Measurements from ENCODE around the gene WFDC6.

Gene WFDC6

GRCh38 chr20:45515147-45515913 lies 24.0 kb downstream of the WFDC6 start, which contains the start of gene SPINT3:
Gene SPINT3 (minus strand): TSS chr20:45515622. CDS start chr20:45515608, 14 bp downstream.
- DNase-seq (ENCODE audit: low spot score), result no peak

GRCh38 chr20:45510242-45510862 lies 28.9 kb downstream of the WFDC6 start:
- DNase-seq (ENCODE audit: low spot score), result no peak

- DNase-seq (ENCODE audit: low spot score), result no peak
Measured at GRCh38 chr20:45509091-45509490, 30.2 kb downstream of the WFDC6 start.

- DNase-seq (ENCODE audit: low spot score), result no peak
Measured at GRCh38 chr20:45508068-45508886, 31.0 kb downstream of the WFDC6 start.

GRCh38 chr20:45507011-45507820 lies 32.1 kb downstream of the WFDC6 start:
- no peak for DNase-seq (ENCODE audit: low spot score)

- DNase-seq (ENCODE audit: low spot score), result no peak
Measured at GRCh38 chr20:45506398-45506797, 32.9 kb downstream of the WFDC6 start.

- DNase-seq (ENCODE audit: low spot score), result no peak
Measured at GRCh38 chr20:45503403-45503802, 35.9 kb downstream of the WFDC6 start.

- no peak for DNase-seq (ENCODE audit: low spot score)
Measured at GRCh38 chr20:45502561-45502960, 36.7 kb downstream of the WFDC6 start.

- no peak for DNase-seq (ENCODE audit: low spot score)
Measured at GRCh38 chr20:45501600-45501999, 37.7 kb downstream of the WFDC6 start.

- DNase-seq (ENCODE audit: low spot score), result no peak
Measured at GRCh38 chr20:45500022-45500421, 39.3 kb downstream of the WFDC6 start.

- DNase-seq (ENCODE audit: low spot score), result no peak
Measured at GRCh38 chr20:45497971-45498494, 41.2 kb downstream of the WFDC6 start.

- no peak for DNase-seq (ENCODE audit: low spot score)
Measured at GRCh38 chr20:45496166-45496565, 43.1 kb downstream of the WFDC6 start.

GRCh38 chr20:45495501-45495941 lies 43.8 kb downstream of the WFDC6 start:
- DNase-seq (ENCODE audit: low spot score), result no peak

- no peak for DNase-seq (ENCODE audit: low spot score)
Measured at GRCh38 chr20:45489083-45489531, 50.2 kb downstream of the WFDC6 start.

GRCh38 chr20:45487231-45487635 lies 52.0 kb downstream of the WFDC6 start:
- DNase-seq (ENCODE audit: low spot score), result no peak

GRCh38 chr20:45485388-45485787 lies 53.9 kb downstream of the WFDC6 start:
- DNase-seq (ENCODE audit: low spot score), result no peak

- no peak for DNase-seq (ENCODE audit: low spot score)
Measured at GRCh38 chr20:45484676-45485075, 54.6 kb downstream of the WFDC6 start.

Measured in hematopoietic multipotent progenitor cell treated with erythropoietin and hydrocortisone succinate and interleukin-3 and kit ligand, for 15 days (in vitro differentiated cells).